ENCODE measurements around the gene GALNT9.

DNA sequence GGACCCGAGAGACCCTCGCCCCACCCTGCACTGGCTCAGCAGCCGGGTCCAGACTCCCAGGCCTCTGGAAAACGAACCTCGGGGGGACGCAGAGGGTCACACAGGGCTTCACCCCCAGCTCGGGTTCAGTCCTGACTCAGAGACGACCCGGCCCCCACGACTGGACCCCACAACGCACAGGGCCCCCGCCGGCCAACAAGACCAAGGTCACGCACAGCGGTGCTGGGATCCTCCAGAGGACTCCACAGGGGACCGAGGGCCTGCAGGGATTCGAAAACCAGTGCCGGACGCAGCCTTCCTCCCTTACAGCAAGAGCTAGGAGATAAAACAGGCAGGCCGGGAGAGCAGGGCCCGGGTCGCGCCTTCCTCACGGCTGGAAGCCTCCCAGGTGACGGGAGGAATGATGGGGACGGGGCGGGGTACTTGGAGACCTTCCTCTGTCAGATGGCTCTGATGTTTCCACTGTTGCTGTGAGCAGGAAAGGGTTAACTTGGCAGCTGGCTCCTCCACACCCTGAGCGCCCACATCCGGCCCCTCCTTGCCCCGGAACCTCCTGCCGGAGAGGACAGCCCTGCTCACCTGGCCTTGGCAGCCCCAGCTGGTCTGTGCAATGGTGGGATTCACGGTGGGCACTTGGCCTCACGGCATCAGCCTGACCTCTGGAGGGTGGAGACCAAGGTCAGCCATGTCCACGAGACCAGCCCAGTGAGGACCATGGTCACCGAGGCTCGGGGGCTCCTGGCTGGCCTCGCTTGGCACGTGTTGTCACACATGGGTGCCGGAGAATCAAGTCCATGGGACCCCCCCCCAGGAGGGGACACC, 46.2 kb downstream of the GALNT9 start:
- no peak for TF ChIP-seq CTCF (IDR thresholded peaks at IDR 0.05)
- TF ChIP-seq POLR2A (IDR thresholded peaks at IDR 0.05): no peak

Measured in right lobe of liver (tissue), 4 donors.